Gastroesophageal sphincter (tissue), 4 donors: ENCODE results near the gene KRTAP13-2. TPM values are rescaled to one million over a fixed set of nuclear protein-coding genes. Genes with fewer than 3 reads are reported as not detected.

Experiments used
- ATAC-seq: fragments of 150-250 bp; one replicate; pipeline ENCODE4 v1.9.1; 2016; ENCODE audit warnings: mild to moderate bottlenecking, moderate library complexity
- H3K27ac ChIP-seq, 4 donors: fragments of 200-600 bp; sonication (generic) in 3 of 4; 1 replicate in 3 of 4; 2 replicates in 1 of 4; pipeline ENCODE4 v1.5.1; 2016 to 2019
- H3K27me3 ChIP-seq: fragments of 200-600 bp; sonication (generic); one replicate; pipeline ENCODE4 v1.5.1; 2019
- H3K36me3 ChIP-seq, 2 donors: fragments of 200-600 bp; sonication (generic); one replicate each; pipeline ENCODE4 v1.5.1; 2019; ENCODE audit warnings: control low read depth in 1 of 2
- H3K4me1 ChIP-seq, 3 donors: fragments of 200-600 bp; sonication (generic); 1 replicate in 2 of 3; 2 replicates in 1 of 3; pipeline ENCODE4 v1.5.1; 2016 to 2019; ENCODE audit warnings: control low read depth in 2 of 3
- H3K4me3 ChIP-seq, 2 donors: fragments of 200-600 bp; sonication (generic); one replicate each; pipeline ENCODE4 v1.5.1; 2019; ENCODE audit warnings: mild to moderate bottlenecking in 1 of 2, moderate library complexity in 1 of 2
- H3K9me3 ChIP-seq, 3 donors: fragments of 200-600 bp; sonication (generic); one replicate each; pipeline ENCODE4 v1.5.1; 2017 to 2019; ENCODE audit warnings: control low read depth in 2 of 3
- EP300 ChIP-seq: sonication (generic); formaldehyde crosslinking; IDR thresholded peaks from one replicate; pipeline ENCODE4 v1.6.1; 2017; ENCODE audit warnings: antibody characterized with exemption, mild to moderate bottlenecking
- POLR2A ChIP-seq, 2 donors: fragments of 450-650 bp; IDR thresholded peaks; one replicate each; pipeline ENCODE4 v1.6.1; 2017; ENCODE audit warnings: antibody characterized with exemption in 2 of 2, mild to moderate bottlenecking in 2 of 2, moderate library complexity in 1 of 2
- POLR2AphosphoS5 ChIP-seq: sonication (generic); formaldehyde crosslinking; IDR thresholded peaks from one replicate; pipeline ENCODE4 v1.6.1; 2017; ENCODE audit warnings: antibody characterized with exemption
- WGBS, 2 donors: methylation state at CpG; one replicate each; pipeline ENCODE4 v1.1.5; 2018; ENCODE audit warnings: low coverage in 1 of 2; 5-methylcytosine and 5-hydroxymethylcytosine counted together
- total RNA-seq, 4 donors: library from RNA; depleted of rRNA; stranded (reverse); fragments of >200 nt; gene quantifications; one replicate each; pipeline ENCODE4 v1.1.0, GENCODE V29; 2016
- TF ChIP-seq, protein P1 (sequence below), 4 experiments: fragments of 200-600 bp in 2 of 4; fragments of 450-650 bp in 2 of 4; sonication (generic) in 1 of 4; IDR thresholded peaks; one replicate each; pipeline ENCODE4 v1.5.1; 2017 to 2019; ENCODE audit warnings: antibody characterized with exemption in 4 of 4, mild to moderate bottlenecking in 2 of 4, moderate library complexity in 2 of 4

The KRTAP13-2 gene
- total RNA-seq, 4 donors from 2014 or later, result not detected

DNA sequence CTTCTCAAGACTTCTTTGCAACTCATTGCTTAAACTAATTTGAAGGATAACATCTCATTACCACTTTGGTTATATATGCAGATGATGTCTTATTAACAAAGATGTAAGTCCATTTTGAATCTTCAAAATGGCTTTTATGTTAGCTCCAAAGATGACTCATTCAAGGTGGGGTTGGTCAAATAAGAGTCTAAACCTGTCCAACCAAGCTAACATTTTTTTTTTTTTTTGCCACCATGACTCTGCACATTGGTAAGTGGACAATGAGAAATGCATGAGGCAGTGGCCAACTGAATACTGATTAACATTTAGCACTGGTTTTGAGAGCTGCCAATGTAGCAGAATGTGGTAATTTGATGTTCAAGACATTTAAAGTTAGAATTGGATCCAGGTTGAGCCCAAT, 34.3 kb downstream of the KRTAP13-2 start:
- TF ChIP-seq POLR2AphosphoS5 (no peak), POLR2A (IDR thresholded peaks at IDR 0.05) (no peak), EP300 (no peak)
- TF ChIP-seq, protein P1, sequence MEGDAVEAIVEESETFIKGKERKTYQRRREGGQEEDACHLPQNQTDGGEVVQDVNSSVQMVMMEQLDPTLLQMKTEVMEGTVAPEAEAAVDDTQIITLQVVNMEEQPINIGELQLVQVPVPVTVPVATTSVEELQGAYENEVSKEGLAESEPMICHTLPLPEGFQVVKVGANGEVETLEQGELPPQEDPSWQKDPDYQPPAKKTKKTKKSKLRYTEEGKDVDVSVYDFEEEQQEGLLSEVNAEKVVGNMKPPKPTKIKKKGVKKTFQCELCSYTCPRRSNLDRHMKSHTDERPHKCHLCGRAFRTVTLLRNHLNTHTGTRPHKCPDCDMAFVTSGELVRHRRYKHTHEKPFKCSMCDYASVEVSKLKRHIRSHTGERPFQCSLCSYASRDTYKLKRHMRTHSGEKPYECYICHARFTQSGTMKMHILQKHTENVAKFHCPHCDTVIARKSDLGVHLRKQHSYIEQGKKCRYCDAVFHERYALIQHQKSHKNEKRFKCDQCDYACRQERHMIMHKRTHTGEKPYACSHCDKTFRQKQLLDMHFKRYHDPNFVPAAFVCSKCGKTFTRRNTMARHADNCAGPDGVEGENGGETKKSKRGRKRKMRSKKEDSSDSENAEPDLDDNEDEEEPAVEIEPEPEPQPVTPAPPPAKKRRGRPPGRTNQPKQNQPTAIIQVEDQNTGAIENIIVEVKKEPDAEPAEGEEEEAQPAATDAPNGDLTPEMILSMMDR (IDR thresholded peaks at IDR 0.05), result no peak
- Histone ChIP-seq H3K4me1 (no peaks in the 10 kb centered on the region), H3K36me3 (no peaks in the 10 kb centered on the region), H3K27ac (no peak overlapping the region), H3K9me3 (no peaks in the 10 kb centered on the region), H3K27me3 (no peaks in the 10 kb centered on the region), H3K4me3 (no peak overlapping the region)
- no peak for ATAC-seq

DNA sequence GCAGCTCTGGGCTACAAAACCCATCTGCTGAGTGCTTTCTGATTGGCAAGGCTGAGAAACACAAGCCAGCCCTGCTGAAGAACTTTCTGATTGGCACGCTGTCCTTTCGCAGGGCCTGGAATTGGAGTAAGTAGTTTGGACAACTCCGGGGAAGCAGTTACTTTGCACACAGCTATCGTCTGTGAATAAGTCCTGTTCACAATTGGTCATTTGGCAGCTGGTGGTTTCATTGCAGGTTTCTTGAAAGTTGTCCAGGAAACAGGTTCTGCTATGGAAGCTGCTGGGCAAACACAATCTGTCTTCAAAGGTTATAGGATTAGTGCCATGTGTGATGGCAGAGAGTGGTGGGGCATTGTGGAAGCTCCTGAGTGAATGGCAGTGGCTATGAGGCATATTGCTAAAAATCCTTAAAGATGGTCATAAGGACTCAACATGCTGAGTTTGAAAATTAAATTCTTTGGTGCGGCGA, 34.8 kb downstream of the KRTAP13-2 start, which contains the start of gene KRTAP27-1:
TSS of gene KRTAP27-1 (minus strand) at position 419 of the 469 bp plus-strand sequence. CDS start at position 393, 26 bp downstream.
- no peak within 1 kb of the TSS for H3K4me3 ChIP-seq
- H3K9me3 ChIP-seq, result no peaks in the 10 kb centered on the region
- no peak for TF ChIP-seq POLR2A (IDR thresholded peaks at IDR 0.05)
- TF ChIP-seq POLR2AphosphoS5, result no peak
- TF ChIP-seq EP300, result no peak
- ATAC-seq, result no peak
- no peaks in the 10 kb centered on the region for H3K4me1 ChIP-seq
- 86 to 92% methylated on average over 2 to 6 of the region's 6 CpGs for WGBS, 2 donors
- H3K36me3 ChIP-seq, result no peaks in the 10 kb centered on the region
- no peaks in the 10 kb centered on the region for H3K27me3 ChIP-seq
- H3K27ac ChIP-seq, result no peak within 1 kb of the TSS

DNA sequence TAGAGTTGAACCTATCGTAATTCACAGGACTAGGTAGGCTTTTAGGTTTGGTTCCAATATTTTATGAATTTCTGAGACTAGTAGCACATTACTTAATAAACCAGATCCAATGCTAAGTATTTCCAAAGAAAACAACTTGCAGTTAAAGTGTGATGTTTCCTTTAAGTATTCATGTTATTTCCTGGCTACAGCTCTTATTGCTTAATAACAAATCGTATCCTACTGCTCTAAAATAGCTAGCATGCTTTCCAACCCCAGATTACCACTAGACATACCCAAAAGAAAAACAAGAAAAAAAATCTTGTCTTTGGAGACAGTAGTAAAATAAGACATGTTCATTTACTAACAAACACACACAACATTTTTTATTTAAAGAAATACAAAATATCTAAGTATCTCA, 35.5 kb downstream of the KRTAP13-2 start:
- 53 to 62% methylated on average over 2 of the region's 2 CpGs for WGBS, 2 donors

DNA sequence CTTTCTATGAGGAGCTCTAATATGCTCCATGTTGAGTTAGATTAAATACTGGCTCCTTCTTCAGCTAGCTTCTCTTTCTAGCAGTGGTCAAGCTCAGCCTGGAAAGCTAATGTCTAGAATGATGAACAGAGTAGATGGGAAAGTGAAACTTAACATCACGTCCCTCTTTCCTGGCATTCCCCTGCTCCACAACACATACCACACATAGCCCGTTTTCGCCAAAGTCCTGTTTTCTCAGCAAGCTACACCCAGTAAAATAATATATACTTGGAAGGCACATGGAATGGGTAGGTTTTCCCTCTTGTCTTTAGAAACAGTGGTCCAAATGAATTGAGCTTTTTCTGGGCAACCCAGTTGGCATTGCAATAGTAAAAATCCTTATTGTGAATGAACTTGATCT, 38.3 kb downstream of the KRTAP13-2 start:
- Histone ChIP-seq H3K4me3 (no peak overlapping the region), H3K9me3 (no peaks in the 10 kb centered on the region), H3K27ac (no peak overlapping the region), H3K36me3 (no peaks in the 10 kb centered on the region), H3K27me3 (no peaks in the 10 kb centered on the region), H3K4me1 (no peaks in the 10 kb centered on the region)
- WGBS, 2 donors, result 75% methylated on average over 3 of the region's 3 CpGs; no CpG with 5 or more reads in 1 of the 2 donors
- no peak for ATAC-seq
- TF ChIP-seq EP300 (no peak), POLR2AphosphoS5 (no peak), POLR2A (IDR thresholded peaks at IDR 0.05) (no peak)
- TF ChIP-seq, protein P1 (IDR thresholded peaks at IDR 0.05), result no peak

More for the DNA sequence above, 35.5 kb downstream of the KRTAP13-2 start:
- Histone ChIP-seq H3K4me3 (no peak overlapping the region), H3K27me3 (no peaks in the 10 kb centered on the region), H3K9me3 (no peaks in the 10 kb centered on the region), H3K36me3 (no peaks in the 10 kb centered on the region), H3K27ac (no peak overlapping the region), H3K4me1 (no peaks in the 10 kb centered on the region)
- no peak for ATAC-seq
- TF ChIP-seq EP300, result no peak
- TF ChIP-seq POLR2A (IDR thresholded peaks at IDR 0.05), result no peak
- TF ChIP-seq, protein P1 (IDR thresholded peaks at IDR 0.05), result no peak
- TF ChIP-seq POLR2AphosphoS5, result no peak

DNA sequence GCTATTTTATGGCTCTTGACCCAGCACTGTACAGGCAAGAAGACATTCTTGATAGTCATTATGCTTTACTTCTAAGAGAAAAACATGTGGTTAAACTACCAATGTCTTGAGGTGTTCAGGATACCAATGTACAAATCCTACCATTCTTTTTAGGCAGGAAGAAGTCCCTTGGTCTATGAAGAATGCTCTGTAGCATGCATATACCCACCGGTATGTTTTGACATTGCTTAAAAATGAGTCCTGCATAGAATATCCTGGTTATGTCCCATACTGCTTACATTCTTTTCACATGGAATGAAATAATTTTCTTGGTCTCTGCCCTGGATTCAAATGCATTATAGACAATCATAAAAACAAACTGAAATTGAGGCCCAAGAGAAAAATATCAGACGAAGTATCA, 39.4 kb downstream of the KRTAP13-2 start:
- Histone ChIP-seq H3K4me3 (no peak overlapping the region), H3K36me3 (no peaks in the 10 kb centered on the region), H3K27me3 (no peaks in the 10 kb centered on the region), H3K4me1 (no peaks in the 10 kb centered on the region), H3K27ac (no peak overlapping the region), H3K9me3 (no peaks in the 10 kb centered on the region)
- ATAC-seq, result no peak
- no peak for TF ChIP-seq EP300
- TF ChIP-seq, protein P1 (IDR thresholded peaks at IDR 0.05), result no peak
- TF ChIP-seq POLR2AphosphoS5, result no peak
- WGBS, 2 donors, result 67 to 68% methylated on average over 2 of the region's 2 CpGs
